ENCODE measurements around the gene MTA1.

Gene MTA1

DNA sequence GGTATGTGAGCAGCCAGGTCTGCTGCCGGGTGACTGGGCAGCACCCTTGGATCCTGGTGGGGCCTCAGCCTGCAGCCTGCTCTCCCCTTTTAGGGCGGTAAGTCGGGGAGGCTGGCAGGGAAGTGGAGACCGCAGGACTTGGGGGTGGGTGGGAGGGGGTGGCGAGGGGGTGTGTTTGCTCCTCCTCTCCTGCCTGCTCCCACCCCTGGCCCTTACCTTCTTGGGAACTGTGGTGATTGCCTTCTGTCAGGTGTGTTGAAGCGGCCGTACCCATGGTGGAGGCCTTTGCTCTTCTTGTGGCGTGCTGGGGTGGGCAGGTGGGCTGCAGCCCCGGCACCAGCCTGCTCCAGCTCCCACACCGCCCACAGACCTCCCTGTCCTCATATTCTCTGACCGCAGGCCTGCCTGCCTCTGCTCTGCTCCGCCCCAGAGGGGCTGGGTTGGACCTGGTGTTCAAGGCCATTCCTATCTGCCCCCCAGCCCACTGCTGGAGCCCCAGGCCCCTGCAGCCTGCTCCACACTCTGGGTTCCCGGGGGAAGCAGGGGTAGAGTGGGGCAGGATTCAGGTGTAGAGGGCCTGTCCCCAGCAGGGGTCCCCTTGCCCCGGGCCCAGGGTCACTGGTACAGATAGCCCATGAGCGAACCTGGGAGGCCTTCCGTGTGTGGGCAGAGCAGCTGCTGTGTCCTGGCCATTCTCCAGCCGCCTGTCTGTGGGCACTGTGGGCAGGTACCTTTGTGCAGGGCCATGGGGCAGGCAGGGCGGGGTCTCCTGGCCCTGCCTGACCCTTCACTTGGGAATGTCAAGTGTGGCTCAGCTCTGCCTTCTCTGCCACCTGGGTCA, 76.6 kb downstream of the MTA1 start:
- Histone ChIP-seq H3K4me1 (ENCODE audit: control insufficient read depth, insufficient read depth, low read length) (peaks cover 5% of the 10 kb centered on the region), H3K27me3 (ENCODE audit: control insufficient read depth, insufficient read depth, low read length) (no peaks in the 10 kb centered on the region), H3K9ac (ENCODE audit: low read length) (no peak overlapping the region), H3K36me3 (ENCODE audit: control insufficient read depth, insufficient read depth, low read length) (no peaks in the 10 kb centered on the region), H3K9me3 (ENCODE audit: control insufficient read depth, low read length) (no peaks in the 10 kb centered on the region), H3K4me3 (ENCODE audit: low read length) (no peak overlapping the region)

- Histone ChIP-seq H3K9ac (ENCODE audit: low read length) (no peak overlapping the region), H3K27me3 (ENCODE audit: control insufficient read depth, insufficient read depth, low read length) (no peaks in the 10 kb centered on the region), H3K36me3 (ENCODE audit: control insufficient read depth, insufficient read depth, low read length) (no peaks in the 10 kb centered on the region), H3K4me3 (ENCODE audit: low read length) (no peak overlapping the region), H3K9me3 (ENCODE audit: control insufficient read depth, low read length) (no peaks in the 10 kb centered on the region), H3K4me1 (ENCODE audit: control insufficient read depth, insufficient read depth, low read length) (peaks cover under 1% of the 10 kb centered on the region)
Measured at GRCh38 chr14:105496831-105497591, 77.4 kb downstream of the MTA1 start.

GRCh38 chr14:105497671-105498429, 78.2 kb downstream of the MTA1 start:
- H3K27me3 ChIP-seq (ENCODE audit: control insufficient read depth, insufficient read depth, low read length): no peaks in the 10 kb centered on the region
- no peak overlapping the region for H3K9ac ChIP-seq (ENCODE audit: low read length)

GRCh38 chr14:105498430-105499255, 79.0 kb downstream of the MTA1 start:
- Histone ChIP-seq H3K36me3 (ENCODE audit: control insufficient read depth, insufficient read depth, low read length) (no peaks in the 10 kb centered on the region), H3K4me1 (ENCODE audit: control insufficient read depth, insufficient read depth, low read length) (no peaks in the 10 kb centered on the region), H3K4me3 (ENCODE audit: low read length) (no peak overlapping the region), H3K9me3 (ENCODE audit: control insufficient read depth, low read length) (no peaks in the 10 kb centered on the region), H3K9ac (ENCODE audit: low read length) (no peak overlapping the region), H3K27me3 (ENCODE audit: control insufficient read depth, insufficient read depth, low read length) (no peaks in the 10 kb centered on the region)

More at GRCh38 chr14:105497671-105498429, 78.2 kb downstream of the MTA1 start:
- no peak overlapping the region for H3K4me3 ChIP-seq (ENCODE audit: low read length)
- H3K4me1 ChIP-seq (ENCODE audit: control insufficient read depth, insufficient read depth, low read length): no peaks in the 10 kb centered on the region
- no peaks in the 10 kb centered on the region for H3K36me3 ChIP-seq (ENCODE audit: control insufficient read depth, insufficient read depth, low read length)
- no peaks in the 10 kb centered on the region for H3K9me3 ChIP-seq (ENCODE audit: control insufficient read depth, low read length)

DNA sequence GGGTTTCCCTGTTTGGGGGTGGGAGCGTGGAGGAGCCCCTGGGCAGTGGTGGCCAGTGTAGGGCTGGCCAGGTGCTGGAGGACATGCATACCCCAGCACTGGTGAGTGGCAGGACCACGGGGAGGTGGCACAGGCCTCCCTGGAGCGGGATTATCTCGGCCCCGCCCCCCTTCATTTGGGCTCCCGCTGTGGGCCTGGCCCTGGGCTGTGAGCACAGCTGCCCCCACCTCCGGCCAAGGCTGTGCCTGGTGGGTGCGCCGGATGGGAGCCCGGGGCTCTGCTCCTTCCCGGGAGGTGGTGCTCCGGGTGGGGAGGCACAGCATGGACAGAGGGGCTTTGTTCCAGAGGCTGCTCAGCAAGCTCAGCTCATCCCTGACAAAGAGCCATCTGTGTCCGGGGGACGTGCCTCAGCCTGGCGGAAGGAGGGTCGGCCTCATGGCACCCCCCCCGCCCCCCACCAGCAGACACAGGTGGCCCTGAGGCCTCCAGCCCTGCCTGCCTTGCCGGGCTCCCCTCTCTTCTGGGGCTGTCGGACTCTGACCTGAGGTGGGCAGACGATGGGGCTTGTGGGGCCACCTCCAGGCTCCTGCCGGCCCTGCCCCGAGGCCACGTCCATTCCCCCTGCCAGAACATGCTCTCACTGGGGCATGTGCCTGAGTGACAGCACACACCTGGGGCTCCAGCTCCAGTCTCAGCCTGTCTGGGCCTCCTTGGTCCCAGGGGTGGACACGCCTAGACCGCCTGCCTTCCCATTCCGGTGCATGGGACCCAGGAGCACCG, 79.8 kb downstream of the MTA1 start:
- H3K36me3 ChIP-seq (ENCODE audit: control insufficient read depth, insufficient read depth, low read length): no peaks in the 10 kb centered on the region
- H3K9ac ChIP-seq (ENCODE audit: low read length): no peak overlapping the region
- no peaks in the 10 kb centered on the region for H3K27me3 ChIP-seq (ENCODE audit: control insufficient read depth, insufficient read depth, low read length)
- no peak overlapping the region for H3K4me3 ChIP-seq (ENCODE audit: low read length)
- H3K9me3 ChIP-seq (ENCODE audit: control insufficient read depth, low read length): no peaks in the 10 kb centered on the region
- no peaks in the 10 kb centered on the region for H3K4me1 ChIP-seq (ENCODE audit: control insufficient read depth, insufficient read depth, low read length)

DNA sequence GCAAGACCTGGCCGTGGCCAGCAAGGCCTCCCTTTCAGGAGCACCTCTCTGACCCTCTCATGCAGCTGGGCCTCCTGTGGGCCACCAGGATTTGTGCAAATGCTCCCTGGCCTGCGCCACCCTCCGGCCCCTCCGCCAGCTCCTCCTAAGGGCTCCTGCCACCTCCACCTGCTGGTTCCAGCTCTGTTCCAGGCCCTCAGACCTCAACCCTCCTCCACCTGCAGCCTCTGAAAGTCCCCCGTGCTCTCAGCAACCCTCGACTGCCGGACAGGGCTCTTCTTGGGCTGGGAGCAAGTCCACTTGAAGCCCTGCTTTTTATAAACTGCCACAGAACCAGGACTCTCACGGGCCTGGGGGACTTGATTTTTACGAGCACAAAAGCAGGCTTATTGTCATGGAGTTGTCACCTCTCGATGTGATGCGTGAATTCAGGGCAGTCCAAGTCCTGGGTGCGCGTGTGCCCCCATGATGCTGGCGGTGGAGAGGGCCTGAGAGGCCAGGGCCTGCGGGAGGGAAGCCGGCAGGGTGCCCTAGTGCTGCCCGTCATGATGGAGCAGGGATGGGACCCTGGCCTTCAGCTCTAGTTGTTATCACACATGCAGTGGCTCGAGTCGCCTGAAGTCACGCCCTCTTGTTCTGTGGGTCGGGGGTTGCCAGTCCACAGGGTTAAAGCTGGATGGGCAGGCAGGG, 80.6 kb downstream of the MTA1 start:
- H3K9ac ChIP-seq (ENCODE audit: low read length): no peak overlapping the region

DNA sequence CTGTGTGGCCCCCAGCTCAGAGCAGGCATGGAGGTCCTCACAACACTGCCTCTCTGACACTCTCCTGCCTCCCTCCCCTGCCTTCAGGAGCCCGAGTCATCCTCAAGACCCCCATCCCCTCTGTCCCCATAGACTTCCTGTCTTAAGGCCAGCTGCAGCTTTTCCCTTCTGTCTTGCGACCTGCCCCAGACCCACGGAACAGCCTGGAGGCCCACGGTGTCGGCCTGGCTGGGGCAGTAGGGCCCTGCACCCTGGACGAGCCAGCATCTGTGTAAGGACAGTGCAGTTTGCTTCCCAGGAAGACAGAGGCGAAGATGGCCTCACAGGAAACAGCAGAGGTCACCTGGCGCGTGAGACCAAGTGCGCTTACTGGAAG, 81.1 kb downstream of the MTA1 start:
- no peak overlapping the region for H3K9ac ChIP-seq (ENCODE audit: low read length)

More for the DNA sequence above, 80.6 kb downstream of the MTA1 start:
- H3K4me1 ChIP-seq (ENCODE audit: control insufficient read depth, insufficient read depth, low read length): no peaks in the 10 kb centered on the region
- H3K36me3 ChIP-seq (ENCODE audit: control insufficient read depth, insufficient read depth, low read length): no peaks in the 10 kb centered on the region
- H3K9me3 ChIP-seq (ENCODE audit: control insufficient read depth, low read length): no peaks in the 10 kb centered on the region
- H3K27me3 ChIP-seq (ENCODE audit: control insufficient read depth, insufficient read depth, low read length): no peaks in the 10 kb centered on the region
- H3K4me3 ChIP-seq (ENCODE audit: low read length): no peak overlapping the region

DNA sequence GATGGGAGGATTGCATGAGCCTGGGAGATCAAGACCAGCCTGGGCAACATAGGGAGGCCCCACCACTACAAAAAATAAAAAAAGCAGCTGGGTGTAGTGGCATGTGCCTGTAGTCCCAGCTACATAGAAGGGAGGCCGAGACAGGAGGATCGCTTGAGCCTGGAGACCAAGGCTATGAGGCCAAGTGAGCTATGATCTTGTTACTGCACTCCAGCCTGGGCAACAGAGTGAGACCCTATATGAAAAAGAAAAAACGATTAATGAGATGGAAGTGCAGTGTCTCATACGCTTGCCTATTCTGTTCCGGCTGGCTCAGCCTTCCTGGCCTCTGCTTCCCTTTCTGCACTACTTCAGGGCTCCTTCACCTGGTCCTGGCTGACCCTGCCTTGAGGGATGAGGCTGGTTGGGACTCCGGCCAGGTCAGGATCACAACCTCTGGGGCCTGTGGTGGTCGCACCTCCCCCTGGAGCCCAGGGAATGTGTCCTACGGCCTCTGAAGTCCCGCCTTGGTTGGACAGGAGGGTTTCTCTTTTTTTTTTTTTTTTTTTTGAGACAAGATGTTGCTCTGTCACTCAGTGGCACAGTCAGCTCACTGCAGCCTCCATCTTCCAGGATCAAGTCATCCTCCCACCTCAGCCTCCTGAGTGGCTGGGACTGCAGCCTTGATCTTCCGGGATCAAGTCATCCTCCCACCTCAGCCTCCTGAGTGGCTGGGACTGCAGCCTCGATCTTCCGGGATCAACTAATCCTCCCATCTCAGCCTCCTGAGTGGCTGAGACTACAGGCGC, 82.1 kb downstream of the MTA1 start:
- Histone ChIP-seq H3K9ac (ENCODE audit: low read length) (no peak overlapping the region), H3K27me3 (ENCODE audit: control insufficient read depth, insufficient read depth, low read length) (no peaks in the 10 kb centered on the region), H3K4me3 (ENCODE audit: low read length) (no peak overlapping the region), H3K9me3 (ENCODE audit: control insufficient read depth, low read length) (no peaks in the 10 kb centered on the region), H3K36me3 (ENCODE audit: control insufficient read depth, insufficient read depth, low read length) (no peaks in the 10 kb centered on the region), H3K4me1 (ENCODE audit: control insufficient read depth, insufficient read depth, low read length) (no peaks in the 10 kb centered on the region)

More for the DNA sequence above, 81.1 kb downstream of the MTA1 start:
- Histone ChIP-seq H3K4me1 (ENCODE audit: control insufficient read depth, insufficient read depth, low read length) (no peaks in the 10 kb centered on the region), H3K36me3 (ENCODE audit: control insufficient read depth, insufficient read depth, low read length) (no peaks in the 10 kb centered on the region), H3K9me3 (ENCODE audit: control insufficient read depth, low read length) (no peaks in the 10 kb centered on the region), H3K4me3 (ENCODE audit: low read length) (no peak overlapping the region), H3K27me3 (ENCODE audit: control insufficient read depth, insufficient read depth, low read length) (no peaks in the 10 kb centered on the region)

DNA sequence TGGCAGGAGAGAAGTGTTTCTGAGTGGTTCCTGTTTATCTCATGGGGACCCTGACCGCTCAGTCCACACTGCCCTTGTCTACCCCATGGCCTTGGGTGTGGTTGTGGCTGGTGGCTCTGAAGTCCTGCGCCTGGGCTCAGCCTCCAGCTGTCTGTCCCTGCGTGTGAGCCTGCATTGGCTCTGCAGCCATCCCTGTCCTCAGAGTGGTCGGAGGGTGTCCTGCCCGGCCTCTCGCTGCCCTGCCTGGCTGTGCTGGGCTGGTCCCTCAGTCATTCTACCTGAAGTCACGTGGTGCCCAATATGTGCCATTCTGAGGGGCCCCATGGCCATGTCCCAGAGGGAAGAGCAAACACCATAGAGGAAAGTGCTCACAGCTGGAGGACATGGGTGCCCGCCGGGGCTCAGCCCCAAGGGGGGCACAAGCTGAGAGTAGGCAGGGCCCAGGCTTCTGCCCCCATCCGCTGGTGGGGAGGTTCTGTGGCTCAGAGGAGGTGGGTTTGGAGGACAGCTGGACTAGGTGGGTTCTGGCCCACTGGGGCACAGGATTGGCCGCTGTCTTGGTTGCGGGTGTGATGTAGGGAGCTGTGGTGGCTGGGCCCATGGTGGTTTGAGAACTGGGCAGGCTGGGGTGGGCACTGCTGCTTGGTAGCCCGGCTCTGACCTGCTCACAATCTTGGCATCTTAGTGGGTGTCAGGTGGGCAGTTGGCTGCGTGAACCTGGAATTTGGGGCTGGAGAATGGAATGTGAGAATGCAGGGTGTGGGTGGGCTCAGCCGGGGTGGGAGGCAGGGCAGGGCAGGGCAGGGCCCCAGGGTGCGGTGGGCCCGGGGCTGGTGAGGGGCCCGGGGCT, 83.0 kb downstream of the MTA1 start:
- no peaks in the 10 kb centered on the region for H3K4me1 ChIP-seq (ENCODE audit: control insufficient read depth, insufficient read depth, low read length)
- H3K4me3 ChIP-seq (ENCODE audit: low read length): no peak overlapping the region
- H3K9me3 ChIP-seq (ENCODE audit: control insufficient read depth, low read length): no peaks in the 10 kb centered on the region
- no peaks in the 10 kb centered on the region for H3K36me3 ChIP-seq (ENCODE audit: control insufficient read depth, insufficient read depth, low read length)
- H3K9ac ChIP-seq (ENCODE audit: low read length): no peak overlapping the region
- H3K27me3 ChIP-seq (ENCODE audit: control insufficient read depth, insufficient read depth, low read length): peaks cover 2% of the 10 kb centered on the region
